Femur (tissue), 1 donor: Measurements from ENCODE around the gene ROMO1.
"Not testable (repeated sequence)": the region's sequence is repeated elsewhere in the genome, so short reads cannot be mapped to it uniquely, and the experiment has no call there.

Experiments used
- DNase-seq: peaks from one replicate; pipeline ENCODE4 v3.0.0-alpha.2; 2017

The ROMO1 gene

DNA sequence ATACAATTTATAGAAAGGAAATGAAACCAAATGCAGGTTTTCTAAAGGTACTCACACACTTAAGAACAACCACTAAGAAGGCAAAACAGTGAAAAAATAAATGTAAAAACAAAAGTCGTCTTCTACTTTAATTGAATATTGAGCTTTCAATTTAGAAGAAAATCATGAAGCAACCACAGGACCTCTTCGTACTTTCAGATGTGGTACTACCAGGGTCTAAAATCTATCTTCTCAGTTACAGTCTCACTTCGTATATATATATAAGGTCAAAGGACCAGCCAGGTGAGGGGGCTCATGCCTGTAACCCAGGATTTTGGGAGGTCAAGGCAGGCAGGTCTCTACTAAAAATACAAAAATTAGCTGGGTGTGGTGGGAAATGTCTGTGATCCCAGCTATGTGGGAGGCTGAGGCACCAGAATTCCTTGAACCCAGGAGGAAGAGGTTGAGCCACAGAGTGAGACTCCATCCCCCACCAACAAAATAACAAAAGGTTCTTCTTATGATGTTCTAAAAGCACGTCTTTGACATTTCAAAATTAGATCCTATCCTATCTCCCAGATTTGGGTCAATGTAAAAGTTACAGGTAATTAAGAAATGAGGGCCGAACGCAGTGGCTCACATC lies 12.5 kb downstream of the ROMO1 start:
- DNase-seq, result no peak

DNA sequence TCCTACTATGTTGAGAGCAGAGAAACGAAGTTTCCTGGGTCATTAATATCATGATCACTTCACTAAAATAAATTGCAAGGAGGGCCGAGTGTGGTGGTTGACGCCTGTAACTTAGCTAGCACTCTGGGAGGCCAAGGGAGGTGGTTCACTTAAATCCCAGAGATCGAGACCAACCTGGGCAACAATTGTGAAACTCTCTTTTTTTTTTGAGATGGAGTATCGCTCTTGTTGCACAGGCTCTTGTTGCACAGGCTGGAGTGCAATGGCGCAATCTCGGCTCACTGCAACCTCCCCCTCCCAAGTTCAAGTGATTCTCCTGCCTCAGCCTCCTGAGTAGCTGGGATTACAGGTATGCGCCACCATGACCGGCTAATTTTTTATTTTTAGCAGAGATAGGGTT lies 13.9 kb downstream of the ROMO1 start:
- DNase-seq, result not testable (repeated sequence)

DNA sequence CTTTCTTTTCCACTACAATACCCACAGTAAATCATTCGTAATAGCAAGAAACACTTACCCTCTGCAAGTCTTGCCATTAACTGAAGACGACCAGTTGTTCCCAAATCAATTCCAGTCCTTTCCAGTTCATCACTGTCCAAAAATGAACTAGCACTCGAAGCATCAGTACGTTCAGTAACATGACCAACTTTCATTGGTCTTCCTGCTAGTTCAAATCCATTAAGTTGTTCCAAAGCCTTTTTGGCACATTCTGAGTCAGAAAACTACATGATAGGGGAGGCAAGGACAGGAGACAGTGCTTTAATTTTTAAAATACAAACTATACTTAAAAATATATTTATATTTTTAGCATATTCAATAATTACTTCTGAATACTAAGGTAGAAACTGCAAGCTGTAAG lies 14.9 kb downstream of the ROMO1 start:
- DNase-seq, result no peak

DNA sequence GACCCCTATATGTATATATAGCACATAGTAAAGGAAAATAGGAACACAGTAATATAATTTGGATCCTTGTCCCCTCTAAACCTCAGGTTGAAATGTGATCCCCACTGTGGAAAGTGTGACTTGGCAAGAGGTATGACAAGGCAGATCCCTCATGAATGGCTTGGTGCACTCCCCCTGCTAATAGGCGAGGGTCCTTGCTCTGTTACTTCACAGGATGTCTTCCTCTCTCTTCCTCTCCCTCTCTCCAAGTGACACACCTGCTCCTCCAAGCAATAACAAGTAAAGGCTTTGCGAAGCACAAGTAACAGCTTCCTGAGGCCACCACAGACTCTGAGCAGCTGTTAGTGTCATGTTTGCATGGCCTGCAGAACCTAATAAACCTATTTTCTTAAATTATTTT lies 16.4 kb downstream of the ROMO1 start:
- no peak for DNase-seq

DNA sequence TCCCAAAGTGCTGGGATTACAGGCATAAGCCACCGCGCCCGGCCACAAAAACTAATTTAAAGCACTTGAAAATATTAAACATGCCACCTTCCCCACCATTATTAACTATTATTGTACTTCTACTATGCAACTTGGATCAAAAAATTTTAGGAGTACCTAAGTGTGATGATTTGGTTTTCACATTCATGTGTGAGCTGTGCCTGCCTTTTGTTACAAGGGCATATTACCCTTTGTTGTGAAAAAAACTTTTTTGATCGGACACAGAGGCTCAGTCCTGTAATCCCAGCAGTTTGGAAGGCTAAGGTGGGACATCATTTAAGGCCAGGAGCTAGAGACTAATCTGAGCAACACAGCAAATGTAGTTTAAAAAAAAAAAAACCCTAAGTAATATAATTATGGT lies 17.1 kb downstream of the ROMO1 start:
- no peak for DNase-seq

DNA sequence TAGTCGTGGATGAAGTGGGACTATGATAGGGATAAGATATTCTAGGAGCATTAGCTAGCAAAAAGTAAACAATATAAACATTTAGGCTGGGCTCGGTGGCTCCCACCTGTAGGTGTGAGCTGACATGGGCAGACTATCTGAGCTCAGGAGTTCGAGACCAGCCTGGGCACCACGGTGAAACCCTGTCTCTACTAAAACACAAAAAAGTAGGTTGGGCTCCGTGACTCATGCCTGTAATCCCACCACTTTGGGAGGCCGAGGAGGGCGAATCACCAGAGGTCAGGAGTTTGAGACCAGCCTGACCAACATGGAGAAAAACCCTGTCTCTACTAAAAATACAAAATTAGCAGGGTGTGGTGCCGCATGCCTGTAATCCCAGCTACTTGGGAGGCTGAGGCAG lies 19.1 kb downstream of the ROMO1 start:
- not testable (repeated sequence) for DNase-seq

DNA sequence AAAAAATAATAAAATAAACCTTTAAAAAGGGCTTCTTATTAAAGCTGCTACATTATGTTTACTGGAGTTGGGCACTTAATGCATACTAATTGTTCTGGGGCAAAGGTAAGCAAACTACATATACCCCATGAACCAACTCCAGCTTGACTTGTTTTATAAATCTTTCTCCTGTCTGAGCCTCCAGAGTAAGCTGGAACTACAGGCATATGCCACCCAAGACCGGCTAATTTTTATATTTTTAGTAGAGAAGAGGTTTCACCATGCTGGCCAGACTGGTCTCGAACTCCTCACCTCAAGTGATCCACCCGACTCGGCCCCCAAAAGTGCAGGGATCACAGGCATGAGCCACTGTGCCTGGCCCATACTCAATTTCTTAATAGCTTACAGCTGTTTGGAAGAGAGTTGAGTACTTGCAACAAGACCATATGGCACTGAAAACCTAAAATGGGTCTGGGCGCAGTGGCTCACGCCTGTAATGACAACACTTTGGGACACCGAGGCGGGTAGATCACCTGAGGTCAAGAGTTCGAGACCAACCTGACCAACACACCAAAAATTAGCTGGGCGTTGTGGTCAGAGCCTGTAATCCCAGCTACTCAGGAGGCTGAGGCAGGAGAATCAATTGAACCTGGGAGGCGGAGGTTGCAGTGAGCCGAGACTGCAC lies 19.9 kb downstream of the ROMO1 start:
- DNase-seq, result no peak

DNA sequence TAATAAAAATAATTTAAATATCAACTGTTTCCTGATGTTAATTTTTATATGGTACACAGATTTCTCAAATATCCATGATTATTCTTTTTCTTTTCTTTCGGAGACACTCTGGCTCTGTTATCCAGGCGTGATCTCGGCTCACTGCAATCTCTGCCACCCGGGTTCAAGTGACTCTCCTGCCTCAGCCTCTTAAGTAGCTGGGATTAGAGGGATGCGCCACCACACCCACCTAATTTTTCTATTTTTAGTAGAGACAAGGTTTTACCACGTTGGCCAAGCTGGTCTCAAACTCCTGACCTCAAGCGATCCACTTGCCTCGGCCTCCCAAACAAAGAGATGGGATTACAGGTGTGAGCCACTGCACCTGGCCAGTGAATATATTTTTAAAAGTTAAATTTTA lies 20.5 kb downstream of the ROMO1 start:
- DNase-seq, result no peak

DNA sequence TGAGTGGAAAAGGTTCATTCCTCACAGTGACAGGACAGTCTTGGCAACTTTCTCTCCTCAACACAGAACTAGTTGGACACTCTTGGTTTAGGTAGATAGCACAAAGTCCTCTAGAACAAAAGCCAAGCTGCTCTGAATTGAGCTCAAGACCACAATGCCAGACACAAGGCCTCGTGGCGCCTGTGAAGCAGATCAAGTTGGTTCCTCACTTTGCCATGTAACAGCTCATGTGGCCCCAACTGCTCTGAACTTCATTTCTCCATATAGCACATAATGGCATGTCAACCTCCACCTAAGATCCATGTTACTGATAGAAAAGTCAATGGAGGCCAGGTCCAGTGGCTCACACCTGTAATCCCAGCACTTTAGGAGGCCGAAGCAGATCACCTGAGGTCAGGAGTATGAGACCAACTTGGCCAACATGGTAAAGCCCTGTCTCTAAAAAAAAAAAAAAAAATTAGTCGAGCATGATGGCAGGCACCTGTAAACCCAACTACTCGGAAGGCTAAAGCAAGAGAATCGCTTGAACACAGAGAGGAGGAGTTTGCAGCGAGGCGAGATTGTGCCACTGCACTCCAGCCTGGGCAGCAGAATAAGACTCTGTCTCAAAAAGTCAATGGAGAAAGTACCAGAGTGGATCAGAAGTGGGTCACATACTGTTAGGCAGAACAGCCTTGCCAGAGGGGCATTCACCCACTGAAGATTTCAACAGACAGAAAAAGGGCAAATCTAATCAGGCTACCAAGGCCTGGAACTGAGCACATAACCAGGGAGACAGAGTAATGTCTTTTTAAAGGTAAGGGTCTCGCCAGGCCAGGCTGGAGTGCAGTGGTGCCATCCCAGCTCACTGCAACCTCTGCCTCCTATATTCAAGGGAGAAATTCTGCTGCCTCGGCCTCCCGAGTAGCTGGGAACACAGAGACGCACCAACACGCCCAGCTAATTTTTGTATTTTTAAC lies 21.2 kb downstream of the ROMO1 start:
- DNase-seq, result no peak

DNA sequence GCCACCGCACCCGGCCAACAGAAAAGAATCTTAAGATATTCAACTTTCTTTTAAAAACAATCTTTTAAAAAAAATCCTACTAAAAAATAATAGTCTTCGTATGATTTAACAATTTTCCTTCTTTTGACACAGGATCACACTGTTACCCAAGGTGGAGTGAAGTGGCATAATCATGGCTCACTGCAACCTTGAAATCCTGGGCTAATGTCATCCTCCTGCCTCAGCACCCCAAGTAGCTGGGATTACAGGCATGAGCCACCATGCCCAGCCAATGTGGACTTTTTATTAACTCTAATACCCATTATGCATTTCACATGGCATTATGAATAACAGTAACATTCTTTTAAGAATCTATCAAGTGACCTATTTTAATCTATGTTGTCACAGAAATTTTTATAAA lies 22.0 kb downstream of the ROMO1 start:
- DNase-seq, result no peak

DNA sequence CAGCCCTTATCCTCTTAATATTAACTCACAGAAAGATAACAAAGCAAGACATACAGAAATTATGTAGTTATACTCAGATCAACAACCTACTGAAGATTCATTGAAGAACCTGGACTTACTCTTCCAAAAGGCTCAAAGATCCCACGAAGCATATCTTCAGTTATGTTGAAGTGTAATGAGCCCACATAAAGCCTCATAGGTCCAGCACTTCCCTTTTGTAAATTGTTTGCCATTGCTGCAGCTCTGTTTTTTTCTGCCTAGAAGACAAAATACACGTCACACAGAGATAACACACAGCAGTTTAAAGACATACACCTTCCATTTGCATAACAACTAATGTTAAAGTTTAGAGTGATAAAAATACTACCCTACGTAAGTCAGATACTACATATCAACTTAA lies 22.4 kb downstream of the ROMO1 start:
- no peak for DNase-seq

DNA sequence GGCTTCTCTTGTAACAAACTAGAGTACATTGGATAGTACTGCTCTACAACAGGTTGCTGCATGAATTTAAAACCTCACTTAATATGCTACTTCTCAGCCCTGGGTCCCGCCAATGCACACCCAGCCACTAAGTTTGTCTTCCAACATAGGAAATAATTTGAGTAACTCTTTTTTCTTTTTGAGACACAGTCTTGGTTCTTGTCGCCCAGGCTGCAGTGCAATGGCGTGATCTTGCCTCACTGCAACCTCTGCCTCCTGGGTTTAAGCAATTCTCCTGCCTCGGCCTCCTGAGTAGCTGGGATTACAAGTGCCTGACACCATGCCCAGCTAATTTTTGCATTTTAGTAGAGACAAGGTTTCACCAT lies 24.1 kb downstream of the ROMO1 start:
- not testable (repeated sequence) for DNase-seq

DNA sequence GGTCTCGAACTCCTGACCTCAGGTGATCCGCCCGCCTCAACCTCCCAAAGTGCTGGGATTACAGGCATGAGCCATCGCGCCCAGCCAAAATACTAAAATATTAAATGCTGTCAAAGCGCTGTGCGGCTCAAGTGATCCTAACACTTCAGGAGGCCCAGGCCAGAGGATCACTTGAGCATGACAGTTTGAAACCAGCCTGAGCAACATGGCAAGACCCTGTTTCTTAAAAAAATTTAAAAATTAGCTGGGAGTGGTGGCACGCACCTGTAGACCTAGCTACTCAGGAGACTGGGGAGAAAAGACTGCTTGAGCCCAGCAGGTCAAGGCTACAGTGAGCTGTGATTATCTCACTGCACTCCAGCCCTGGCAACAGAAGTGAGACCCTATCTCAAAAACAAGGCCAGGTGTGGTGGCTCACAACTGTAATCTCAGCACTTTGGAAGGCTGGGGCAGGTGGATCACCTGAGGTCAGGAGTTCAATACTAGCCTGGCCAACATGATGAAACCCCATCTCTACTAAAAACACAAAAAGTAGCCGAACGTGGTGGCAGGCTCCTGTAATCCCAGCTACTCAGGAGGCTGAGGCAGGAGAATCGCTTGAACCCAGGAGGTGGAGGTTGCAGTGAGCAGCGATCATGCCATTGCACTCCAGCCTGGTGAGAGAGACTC lies 24.6 kb downstream of the ROMO1 start:
- not testable (repeated sequence) for DNase-seq

DNA sequence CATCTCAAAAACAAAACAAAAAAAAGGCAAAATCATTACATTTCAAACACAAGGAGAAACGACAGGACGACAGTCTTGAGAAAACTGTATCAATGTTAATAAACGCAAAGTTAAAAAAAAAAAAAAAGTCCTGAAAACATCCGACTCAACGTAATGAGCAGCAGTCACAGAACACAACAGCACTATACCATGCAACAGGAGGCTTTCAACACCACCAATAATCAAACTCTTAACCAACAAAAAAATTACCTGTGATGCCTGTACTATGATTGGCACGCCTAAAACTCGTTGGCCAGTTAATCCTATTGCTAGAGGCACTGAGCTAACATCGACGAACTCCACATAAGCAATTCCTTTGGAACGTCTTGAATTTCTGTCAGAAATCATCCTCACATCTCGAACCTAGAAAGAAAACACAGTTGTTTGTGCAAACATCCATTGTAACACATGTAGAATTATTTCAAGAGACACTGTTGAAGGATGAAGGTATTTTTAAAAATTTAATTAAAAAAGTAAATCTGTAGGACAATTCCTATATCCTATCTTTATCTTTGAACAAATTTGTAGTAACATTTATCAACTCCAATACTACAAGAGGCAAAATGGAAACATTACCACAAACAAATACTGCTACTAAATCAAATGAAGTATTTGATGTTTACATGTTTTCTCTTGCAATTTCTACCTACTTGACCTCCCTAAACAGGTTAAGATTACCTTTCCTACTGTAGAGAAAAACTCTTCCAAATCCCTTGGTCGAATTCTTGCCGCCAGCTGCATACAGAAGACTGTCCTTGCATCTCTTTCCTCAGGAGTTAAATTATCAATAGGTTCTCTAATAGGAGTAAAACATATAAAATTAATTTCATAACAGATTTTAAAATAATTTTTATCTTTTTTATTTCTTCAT lies 25.4 kb downstream of the ROMO1 start:
- DNase-seq, result no peak

DNA sequence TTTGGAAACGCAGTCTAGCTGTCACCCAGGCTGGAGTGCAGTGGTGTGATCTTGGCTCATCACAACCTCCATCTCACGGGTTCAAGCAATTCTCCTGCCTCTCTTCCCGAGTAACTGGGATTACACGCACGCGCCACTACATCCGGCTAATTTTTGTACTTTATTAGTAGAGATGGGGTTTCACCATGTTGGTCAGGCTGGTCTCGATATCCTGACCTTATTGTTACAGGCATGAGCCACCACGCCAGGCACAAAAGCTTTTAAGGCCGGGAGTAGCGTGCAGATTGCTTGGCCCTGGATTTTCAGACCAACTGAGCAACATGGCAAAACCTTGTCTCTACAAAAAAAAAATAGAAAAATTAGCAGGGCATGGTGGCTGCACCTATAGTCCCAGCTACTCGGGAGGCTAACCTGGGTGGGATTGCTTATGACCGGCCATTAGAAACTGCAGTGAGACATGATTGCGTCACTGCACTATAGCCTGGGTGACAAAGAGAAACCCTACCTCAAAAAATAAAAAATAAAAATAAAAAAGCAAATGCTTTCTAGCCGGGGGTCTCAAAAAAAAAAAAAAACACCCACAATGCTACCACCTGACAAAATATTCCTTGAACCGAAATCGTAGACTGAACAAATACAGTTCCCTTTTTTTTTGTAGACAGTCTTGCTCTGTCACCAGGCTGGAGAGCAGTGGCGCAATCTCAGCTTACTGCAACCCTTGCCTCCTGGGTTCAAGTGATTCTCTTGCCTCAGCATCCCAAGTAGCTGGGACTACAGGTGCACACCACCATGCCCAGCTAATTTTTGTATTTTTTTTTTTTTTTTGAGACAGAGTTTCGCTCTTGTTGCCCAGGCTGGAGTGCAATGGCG lies 27.9 kb downstream of the ROMO1 start:
- no peak for DNase-seq

DNA sequence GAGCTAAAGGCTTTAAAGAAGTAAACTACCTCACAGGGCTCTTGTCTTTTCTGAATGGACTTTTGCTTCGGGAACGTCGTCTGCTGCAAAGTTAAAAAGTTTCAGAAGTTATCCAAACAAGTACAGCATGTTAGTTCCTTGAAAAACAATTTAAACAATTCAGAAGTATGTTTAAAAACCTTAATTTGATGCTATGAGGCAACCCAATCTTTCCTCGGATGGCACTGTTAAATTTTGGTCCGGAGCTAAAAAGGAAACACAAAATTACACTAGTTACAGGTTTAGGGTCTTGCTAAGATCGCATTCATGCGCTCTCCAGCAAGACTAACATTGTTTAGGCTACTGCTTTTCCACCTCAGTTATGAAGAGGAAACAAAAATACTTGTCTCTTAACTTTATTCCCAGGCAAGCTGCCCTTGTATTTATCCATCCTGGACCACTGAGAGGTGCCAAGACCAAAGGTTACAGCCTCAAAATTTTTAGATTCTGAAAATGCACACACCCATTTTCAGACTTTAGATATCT lies 30.1 kb downstream of the ROMO1 start:
- DNase-seq, result no peak

DNA sequence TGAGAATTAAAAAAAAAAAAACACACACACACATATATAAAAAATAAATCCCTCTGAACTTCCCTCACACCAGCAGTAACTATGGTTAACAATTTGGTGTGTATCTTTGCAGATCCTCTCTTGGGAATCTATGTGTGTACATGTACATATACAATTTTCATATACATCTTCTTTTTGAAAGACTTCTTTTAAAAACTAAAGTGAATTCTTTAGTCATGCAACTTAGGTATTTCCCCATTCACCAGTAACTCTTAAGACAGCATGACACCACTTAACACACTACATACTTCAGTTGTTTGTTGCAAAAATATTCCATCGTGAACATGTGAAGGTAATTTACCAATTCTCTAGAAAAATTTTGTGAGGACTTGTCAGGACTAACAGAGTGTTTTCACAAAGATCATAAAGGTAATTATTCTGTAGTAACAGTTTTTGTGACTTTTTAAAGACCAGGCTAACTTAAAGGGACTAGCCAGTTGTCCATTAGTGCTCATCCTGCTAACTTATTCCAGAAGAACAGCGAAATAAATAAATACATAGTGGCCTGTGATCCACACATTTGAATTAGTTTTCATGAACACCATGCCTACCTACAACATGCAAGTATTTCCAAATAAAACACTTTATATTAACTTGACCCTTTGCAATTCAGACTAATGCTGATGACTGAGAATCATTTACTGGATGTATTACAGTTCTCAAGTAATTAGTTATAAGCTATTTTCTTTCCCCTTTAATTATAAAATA lies 30.8 kb downstream of the ROMO1 start:
- DNase-seq, result no peak

DNA sequence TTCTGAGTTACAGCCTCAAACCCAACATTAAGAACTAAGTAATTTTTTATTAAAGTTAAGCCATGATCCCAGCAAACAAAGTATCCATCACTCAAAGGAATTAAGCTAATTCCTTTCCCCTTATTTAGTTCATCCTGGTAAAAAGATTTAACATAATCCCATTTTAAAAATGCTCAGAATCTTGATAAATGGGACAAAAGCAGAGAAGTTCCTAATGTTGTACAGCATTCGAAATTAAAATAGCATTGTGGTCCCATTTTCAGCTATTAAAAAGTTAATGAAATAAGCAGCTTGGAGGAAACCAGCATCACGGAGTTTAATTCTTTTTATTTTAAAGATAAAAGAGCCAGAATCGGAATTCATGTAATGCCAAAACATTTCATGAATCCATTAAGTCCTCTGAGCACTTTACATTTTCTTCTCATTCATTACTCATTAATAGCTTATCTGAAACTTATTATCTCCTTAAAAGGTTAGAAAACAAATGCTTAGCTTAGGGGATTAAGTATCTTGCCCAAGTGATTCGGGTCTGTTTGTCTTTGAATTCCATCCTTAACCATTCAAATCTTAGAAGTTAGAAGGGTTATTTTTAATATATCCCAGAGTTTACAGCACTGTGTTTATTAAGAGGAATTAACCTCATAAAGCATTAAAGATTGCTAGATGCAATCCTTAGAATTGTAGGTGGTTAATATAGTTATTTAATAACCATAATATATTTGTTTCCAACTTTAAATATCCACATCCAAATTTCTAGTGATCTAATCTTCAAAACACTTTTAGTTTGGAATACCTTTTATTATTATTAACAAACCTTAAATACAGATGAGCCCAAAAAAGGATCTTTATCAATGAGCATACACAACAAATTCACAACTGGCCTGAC lies 31.6 kb downstream of the ROMO1 start:
- no peak for DNase-seq

DNA sequence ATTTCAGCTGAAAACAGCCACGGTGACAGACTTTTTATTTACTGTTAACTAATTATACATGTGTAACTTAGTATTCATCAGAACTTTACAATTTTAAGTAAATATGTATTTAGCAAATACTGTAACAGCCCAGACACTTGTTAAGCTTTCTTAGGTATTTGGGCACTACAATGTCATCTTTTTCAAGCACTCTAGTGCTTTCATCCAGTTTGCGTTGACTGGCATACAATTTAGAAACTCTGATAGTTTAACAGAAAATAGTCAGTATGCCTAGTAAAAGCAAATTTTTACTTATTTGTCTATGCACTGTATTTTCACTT lies 32.2 kb downstream of the ROMO1 start:
- DNase-seq, result no peak
